ENCODE results near the gene RPL15.
"Not testable (repeated sequence)": the region's sequence is repeated elsewhere in the genome, so short reads cannot be mapped to it uniquely, and the experiment has no call there.

The RPL15 gene

DNA sequence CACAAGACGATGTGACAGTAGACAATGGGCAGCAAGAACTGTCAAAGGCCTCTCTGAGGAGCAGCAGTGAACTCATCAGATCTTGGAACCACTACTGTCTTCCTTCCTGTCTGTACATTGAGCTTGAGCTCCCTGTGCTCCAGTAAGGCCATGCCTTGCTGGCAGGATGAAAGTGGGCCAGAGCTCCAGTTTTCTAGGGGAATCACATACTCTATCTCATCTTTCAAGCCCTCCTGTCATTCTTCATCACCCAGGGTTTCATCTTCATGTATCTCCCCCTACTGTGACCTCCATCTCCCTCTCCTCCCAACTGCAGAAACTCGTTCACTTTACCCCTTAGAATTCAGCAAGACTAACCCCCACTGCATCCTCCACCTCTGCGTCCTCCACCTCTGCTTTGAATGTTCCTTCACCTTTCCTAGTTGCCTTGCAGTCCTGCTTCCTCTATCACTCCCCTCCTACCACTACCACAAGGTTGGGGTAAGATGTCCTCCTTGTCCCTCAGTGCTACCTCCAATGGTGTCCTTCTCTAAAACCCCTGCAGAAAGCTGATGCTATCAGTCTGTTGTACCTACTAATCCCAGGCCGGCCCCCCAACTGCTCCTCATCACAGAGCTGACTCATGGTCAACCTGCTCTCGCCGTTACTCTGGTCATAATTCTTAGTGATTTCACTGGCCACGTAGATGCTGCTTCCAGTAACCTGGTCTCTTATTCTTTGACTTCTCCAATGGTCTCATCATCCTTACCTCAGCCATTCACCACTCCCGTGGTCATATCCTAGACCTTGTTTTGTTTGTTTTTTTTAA, 22.5 kb upstream of the RPL15 start:
- no peak for DNase-seq

DNA sequence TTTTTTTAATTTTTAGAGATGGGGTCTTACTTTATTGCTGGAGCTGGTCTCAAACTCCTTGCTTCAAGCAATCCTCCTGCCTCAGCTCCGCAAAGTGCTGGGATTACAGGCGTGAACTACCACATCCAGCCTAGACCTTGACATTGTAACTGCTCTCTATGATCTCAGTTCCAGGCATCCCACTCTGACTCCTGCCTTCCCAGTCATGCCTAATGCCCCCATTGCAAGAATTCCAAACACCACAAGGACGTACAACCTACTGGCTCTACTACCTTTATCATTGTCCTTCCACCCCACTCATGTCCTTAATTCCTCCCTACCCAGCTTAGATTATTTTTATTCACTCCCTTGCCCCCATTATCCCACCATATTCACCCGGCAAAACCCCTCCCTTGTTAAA, 21.8 kb upstream of the RPL15 start:
- DNase-seq = no peak

DNA sequence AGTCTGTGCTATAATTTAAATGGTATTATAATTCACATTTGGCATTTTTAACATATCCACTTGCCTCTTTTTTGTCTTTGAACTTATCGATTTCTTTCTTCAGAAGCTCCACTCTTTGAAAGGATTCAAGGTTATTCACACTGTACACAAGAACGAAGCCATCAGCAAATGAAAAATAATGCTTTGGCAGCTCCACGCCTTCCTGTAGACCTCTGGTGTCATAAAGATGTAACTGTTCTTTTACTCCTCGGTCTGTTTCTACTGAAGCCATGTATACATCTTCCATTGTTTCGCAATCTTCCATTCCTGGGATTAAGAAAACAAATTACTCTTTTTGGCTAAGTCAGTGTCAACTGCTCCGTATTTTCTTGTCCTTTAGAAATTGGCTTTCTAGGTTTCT, 16.2 kb upstream of the RPL15 start:
- DNase-seq = no peak

DNA sequence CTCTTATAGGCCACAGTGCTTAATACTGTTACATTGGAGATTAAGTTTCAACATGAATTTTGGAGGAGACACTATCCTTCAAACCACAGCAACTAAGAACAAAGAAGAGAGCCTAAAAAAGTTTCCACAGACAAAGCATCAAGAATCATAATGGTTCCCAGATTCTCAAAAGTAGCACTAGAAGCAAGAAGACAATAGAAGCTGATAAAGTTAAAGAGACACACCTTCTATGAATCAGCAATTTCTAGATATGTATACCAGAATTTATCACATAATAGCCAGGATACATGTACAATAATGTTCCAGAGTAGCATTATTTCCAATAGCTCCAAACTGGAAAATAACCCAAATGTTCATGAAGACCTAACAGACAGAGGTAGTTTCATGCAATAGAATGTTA, 12.4 kb upstream of the RPL15 start:
- no peak for DNase-seq

DNA sequence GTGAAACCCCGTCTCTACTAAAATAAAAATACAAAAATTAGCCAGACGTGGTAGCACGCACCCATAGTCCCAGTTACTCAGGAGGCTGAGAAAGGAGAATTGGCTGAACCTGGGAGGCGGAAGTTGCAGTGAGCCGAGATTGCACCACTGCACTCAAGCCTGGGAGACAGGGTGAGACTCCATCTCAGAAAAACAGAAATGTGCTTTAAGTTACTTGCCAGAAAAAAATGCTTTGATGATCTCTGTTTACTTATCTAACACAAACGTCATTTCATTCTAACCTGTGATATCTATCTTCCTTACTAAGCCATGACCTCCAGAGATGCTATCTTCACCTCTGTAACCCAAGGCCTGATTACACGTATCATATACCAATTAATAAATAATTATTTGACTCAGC, 7.6 kb upstream of the RPL15 start:
- DNase-seq = no peak

DNA sequence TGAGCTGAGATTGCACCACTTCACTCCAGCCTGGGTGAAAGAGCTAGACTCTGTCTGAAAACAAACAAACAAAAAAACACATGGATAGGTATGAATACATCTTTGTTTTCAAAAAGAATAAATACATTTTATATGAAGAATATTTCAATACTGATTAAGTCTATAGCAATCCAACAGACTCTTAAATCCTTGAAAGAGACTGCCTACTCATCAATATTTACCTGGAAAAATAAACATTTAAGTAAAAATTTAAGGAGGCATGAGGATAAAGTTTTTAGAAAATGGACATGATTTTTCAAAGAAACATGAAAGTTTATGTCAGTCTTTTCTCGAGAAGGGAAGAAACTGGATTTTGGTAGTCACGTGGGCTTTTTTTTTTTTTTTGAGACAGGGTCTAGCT, 5.5 kb upstream of the RPL15 start:
- DNase-seq = no peak

DNA sequence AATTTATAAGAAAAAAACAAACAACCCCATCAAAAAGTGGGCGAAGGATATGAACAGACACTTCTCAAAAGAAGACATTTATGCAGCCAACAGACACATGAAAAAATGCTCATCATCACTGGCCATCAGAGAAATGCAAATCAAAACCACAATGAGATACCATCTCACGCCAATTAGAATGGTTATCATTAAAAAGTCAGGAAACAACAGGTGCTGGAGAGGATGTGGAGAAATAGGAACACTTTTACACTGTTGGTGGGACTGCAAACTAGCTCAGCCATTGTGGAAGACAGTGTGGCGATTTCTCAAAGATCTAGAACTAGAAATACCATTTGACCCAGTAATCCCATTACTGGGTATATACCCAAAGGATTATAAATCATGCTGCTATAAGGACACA, 4.6 kb upstream of the RPL15 start:
- not testable (repeated sequence) for DNase-seq

DNA sequence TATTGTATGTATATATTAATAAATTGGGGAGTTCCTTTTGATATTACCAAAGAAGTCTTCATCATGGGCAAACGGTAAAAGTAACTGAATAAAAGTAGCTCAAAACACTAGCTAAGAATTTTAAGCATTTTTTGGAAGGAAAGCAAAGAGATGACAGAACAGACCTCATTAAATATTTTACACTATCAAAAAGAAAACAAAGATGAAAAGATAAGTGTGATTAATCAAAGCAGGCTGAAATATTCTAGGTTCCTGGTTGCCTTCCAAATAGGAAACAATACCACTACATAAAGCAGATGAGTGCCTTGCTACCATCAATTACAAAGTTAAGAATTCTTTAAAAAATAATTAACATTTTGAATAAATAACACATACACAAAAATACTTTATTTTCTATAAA, 3.8 kb upstream of the RPL15 start:
- DNase-seq = no peak

DNA sequence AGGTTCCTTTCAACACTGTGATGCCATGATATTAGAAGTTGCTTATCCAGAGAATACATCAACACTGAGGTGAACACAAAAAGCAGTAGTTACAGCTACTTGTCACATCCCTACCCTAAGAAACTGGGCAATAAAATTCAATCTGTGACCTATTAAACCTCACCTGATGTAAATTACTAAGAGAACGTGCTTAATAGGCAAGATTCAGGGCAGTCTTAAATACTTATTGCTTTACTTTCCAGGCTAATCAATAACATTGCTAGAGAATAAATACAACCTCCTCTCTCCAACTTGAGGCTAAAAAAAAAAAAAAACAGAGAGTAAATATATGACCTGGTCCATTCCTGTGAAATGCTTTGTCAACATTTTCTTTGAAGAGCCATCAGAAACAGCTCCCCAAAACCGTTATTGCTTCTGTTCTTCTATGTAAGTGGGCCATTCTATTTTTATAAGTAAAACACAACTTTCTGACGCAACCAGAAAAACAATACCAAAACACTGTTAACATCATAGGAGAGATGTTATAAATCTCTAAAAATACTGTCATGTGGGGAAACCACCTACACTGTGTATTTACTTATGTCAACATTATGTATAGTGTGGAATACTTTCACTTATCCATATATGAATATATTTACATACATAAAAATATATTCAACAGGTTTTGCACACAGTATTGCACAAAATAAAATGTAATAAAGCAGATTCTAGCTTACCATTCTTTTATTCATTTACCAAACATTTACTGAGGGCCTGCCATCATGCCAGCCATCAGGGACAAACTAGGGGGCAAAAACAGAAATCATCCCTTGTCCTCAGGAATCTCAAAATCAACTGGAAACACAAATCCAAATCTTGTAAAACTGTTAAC, 2.8 kb upstream of the RPL15 start:
- DNase-seq = no peak

DNA sequence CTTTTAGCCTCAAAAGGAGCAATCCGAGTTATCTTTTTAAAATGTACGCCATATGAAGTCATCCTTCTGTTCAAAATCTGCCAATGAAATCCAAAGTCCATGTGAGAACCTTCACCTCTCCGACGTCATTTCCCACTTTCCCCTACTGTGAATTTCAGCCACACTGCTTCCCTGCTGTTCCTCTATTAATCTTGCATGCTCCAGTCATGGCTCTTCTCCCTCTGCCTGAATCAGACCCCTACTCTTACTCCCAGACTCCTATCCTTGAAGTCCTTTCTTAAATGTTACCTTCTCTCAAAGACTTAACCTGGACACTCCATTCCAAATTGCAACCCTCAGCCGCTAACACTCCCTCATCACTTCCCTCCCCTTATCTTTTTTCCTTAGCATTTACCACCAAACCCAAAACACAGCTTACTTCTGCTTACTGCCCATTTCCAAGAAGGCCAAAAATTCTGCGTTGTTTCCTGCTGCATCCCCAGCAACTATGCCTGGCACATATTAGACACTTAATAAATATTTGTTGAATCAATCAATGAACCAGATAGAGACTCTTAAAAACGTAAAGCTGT, 1.3 kb upstream of the RPL15 start:
- no peak for DNase-seq

DNA sequence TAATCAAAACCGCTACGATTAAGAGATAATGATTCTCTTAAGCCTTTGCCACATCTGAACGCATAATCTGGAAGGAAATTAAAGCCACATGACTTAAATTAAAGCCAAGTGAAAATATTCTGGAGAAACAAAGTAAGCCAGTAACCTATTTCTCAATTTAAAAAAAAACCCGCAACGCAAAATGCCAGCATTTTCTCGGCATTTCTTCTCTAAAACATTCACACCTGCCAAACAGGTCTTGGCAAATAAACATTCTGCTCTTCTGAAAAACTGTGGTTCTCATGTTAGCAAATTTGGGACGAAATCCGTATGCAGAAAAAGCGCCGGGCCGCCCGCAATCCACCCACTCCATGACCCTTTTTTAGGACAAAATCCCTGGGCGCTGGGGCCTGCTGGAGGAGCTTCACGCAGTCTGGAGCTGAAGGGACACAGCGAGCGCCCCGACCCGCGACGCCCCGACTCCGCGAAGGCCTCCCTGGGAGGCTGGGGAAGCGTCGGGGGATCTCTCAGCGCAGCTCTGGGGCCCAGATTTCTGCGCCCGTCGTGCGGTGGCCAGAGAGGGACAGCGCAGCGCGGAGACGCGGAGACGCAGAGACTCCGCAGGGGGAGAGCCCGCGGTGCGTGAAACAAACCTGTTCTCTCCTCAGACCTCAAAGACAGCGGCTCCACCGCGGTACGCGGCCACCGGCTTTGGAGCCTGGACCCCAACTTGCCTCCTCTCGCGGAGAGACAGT, 613 bp upstream of the RPL15 start:
- DNase-seq = no peak

DNA sequence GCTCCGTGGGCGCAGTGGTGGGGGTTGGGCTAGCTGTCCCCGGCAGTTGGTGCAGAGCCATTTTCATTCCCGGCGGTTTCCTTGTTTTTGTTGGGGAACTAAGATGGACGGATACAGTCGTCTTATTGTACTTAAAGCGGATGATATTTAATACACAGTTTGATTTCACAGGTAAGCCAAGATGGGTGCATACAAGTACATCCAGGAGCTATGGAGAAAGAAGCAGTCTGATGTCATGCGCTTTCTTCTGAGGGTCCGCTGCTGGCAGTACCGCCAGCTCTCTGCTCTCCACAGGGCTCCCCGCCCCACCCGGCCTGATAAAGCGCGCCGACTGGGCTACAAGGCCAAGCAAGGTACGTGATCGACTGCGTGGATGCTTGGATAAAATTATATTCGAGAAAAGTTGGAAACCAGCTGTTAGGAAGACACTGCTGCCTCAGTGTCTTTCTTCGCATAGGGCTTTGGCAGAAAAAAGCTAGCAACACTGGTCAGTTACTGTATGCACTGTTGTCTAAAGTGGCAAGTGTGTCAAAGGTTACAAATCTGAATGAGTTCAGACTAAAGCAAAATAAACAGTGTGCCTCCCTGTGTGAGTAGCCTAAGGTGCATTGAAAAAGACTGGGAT, 859 bp downstream of the RPL15 start:
- not testable (repeated sequence) for DNase-seq

DNA sequence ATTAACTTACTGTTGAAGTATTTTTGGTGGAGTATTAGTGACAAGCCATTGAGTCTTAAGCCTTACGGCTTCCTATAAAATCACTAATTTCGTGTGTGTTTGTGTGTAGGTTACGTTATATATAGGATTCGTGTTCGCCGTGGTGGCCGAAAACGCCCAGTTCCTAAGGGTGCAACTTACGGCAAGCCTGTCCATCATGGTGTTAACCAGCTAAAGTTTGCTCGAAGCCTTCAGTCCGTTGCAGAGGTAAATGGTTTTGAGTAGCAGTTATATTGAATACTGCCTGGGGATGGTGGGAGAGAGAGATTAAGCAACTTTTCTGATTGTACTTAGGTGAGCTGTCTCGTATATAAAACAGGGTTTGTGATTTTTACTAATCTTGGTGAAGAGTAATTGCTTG, 1.4 kb downstream of the RPL15 start:
- not testable (repeated sequence) for DNase-seq

DNA sequence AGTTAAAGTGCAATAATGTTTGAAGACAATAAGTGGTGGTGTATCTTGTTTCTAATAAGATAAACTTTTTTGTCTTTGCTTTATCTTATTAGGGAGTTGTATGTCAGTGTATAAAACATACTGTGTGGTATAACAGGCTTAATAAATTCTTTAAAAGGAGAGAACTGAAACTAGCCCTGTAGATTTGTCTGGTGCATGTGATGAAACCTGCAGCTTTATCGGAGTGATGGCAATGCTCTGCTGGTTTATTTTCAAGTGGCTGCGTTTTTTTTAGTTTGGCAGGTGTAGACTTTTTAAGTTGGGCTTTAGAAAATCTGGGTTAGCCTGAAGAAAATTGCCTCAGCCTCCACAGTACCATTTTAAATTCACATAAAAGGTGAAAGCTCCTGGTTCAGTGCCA, 2.7 kb downstream of the RPL15 start:
- DNase-seq = no peak

DNA sequence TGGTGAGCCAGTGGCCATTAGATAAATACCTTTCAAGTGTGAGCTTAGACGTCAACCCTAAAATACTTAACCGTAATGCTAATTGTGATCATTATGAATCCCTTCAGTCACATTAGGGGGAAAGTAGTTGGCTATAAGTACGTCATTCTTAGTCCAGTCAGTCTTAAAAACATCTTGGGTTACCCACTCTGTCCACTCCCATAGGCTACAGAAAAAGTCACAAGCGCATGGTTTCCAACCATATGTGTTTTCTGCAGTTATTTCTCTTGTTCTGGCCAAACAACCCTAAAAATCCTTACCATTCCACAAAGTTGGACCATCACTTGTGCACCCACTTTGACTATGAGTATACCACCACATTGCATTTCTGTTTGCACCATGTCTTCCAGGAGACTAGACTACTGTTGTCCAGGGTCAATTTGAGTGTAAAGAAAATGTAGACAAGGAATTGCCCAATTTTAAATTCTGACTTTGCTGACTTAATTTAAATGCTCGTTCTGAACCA, 3.3 kb downstream of the RPL15 start:
- DNase-seq = no peak

DNA sequence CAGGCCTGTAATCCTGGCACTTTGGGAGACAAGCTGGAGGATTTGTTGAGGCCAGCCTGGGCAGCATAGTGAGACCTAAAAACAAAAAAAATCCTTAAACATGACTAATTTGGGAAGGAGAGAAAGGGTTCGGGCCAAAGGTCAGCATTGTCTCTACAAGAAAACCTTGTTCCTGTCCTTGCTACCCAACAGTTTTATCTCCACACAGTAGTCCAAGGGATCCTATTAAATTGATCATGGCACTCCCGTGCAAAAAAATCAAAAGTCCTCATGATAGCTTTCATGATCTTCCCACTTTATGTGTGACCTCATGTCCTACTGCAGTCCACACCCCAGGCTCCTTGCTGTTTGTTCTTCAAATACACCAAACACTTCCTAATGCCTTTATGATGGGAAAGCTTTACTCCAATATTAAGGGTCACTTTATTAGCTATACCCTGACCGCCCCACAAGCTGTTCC, 4.2 kb downstream of the RPL15 start:
- DNase-seq = no peak

DNA sequence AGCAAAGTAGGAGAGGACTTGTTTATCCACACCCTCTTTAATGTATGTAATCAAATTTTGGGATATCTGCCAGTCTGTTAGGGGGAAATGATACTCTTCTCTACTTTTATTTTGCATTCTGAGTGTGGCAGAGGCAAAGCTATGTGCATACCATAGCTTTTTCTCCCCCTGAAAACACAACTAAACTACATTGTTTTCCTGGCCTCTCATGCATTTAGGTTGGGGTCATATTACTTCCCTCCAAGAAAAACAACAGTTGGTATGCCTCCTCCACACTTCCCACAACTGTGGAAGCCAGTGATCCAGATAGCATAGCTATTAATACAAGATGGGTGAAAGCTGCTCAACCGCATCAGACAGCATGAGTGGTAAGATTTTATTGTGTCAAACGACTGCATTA, 6.9 kb downstream of the RPL15 start:
- no peak for DNase-seq

DNA sequence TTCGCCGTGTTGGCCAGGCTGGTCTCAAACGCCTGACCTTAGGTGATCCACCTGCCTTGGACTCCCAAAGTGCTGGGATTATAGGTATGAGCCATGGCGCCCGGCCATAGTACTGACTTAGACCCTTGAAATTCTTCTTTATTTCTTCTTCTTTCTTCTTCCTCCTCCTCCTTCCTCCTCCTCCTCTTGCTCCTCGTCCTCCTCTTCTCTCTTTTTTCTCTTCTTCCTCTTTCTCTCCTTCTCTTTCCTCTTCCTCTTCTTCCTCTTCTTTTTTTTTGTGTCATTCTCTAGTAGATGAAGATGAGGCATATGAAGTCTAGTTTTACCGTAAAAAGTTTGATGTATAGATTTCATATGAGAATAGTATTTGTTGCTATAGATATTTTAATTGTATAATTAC, 9.3 kb downstream of the RPL15 start:
- no peak for DNase-seq

DNA sequence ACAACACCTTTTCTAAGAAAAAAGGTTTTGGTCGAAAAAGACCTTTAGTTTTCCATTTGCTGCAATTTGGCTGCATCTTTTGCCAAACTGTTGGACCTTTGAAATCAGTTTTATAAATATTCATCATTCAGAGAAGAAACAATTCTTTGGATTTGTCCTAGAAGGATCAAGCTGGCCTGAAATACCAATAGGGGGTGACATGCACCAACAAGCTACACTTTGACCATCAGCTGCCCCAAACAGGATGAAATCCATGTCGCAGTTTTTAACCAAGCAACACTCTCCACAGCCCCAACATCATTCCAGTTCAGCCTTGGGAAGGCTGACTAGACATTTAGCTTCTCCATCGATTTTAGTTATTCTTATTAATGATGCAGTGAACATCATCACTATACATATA, 9.8 kb downstream of the RPL15 start:
- no peak for DNase-seq

DNA sequence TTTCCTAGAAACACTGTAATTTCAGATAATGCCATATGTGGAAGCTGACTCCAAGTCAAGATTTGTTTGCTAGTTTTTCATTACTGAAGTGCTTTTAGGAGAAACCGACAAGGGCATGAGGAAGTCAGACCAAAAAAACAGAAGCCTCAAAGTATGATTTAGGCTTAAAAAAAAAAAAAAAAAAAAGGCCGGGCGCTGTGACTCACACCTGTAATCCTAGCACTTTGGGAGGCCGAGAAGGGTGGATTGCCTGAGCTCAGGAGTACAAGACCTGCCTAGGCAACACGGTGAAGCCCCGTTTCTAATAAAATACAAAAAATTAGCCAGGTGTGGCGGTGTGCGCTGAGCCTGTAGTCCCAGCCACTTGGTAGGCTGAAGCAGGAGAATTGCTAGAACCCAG, 11.6 kb downstream of the RPL15 start:
- DNase-seq = no peak

DNA sequence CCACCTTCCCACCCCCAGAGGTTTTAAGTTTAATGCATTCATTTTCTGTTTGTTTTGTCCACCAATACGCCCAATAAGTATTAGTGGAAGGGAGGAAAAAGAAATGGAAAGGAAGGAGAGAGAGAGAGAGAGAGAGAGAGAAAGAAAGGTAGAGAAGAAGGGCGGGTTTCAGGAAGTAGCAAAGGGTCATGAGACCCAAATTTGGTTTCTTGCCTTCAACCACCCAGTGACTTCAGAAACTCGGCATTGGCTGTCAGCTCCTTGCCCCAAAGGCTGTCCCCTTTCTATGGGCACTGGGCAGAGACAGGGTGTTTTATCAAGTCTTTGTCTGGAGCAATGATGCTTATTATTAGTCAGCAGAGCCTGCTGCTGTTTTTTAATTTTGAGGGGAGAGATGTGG, 14.7 kb downstream of the RPL15 start:
- no peak for DNase-seq

DNA sequence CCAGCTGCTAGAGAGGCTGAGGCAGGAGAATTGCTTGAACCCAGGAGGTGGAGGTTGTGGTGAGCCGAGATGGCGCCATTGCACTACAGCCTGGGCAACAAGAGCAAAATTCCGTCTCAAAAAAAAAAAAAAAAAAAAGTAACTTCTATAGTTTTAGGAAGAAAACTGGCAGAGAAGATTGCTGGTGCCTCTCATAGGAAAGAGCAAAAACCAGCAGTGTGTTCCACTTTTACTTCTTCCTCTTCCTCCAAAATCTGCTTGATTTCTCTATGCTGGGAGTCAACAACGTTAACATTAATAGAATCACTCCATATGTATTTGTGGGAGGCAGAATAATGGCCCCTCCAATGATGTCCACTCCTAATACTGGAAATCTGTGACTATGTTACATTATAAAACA, 15.6 kb downstream of the RPL15 start:
- no peak for DNase-seq

DNA sequence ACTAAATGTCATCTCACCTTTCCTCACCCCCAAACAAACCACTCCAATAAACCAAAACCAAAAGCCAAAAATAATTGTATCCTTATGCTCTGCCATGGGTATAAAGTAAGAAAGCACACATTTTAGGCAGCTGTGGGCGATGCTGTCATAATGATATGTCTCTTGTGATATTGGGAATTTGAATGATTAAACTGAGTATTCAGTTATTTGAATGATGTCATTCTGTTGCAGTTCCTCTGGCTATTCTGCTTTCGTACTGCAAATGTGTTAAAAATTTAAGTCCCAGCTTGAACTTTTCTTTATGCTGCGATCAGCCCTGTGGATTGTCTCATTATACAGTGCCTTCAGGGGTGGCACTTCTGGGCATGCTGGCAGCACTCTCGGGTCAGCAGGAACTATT, 17.3 kb downstream of the RPL15 start:
- DNase-seq = no peak
